ENCODE results near the gene SCN7A.

DNA sequence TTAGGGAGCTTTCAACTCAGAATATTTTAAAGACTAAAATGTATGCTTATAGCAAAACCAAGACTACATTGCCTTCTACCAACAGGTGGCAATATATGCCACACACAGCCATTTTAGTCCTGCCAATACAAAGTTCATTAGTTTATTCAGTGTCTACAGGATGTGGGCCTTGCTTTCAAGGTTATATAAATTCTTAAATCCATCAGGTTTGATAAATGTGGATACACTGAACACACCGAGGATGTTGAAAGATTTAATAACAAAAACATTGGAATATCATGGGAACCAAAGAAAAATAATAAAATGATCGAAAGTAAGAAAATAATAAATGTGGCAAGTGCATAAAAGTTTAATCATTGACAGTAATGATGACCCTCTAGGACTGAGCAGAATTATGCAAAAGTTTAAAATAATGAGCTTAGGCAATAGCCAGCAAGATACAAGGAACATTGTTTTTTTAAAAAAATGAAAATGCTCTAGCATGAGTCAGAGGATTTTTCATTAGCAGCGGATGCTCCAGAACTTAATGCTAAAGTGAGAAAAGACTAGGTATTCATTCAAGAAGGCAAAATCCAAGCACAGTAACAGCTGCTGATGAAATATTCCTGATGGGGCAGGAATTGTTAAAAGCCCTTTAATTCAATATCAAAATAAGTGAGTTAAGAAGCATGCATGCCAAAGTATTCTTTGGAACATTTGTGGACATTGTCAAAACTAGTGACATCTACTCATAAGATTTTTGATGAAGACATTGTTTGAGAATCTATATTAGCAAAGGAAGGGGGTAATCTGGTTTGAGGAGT is 132.5 kb downstream of the SCN7A start:
- TF ChIP-seq, protein P1, sequence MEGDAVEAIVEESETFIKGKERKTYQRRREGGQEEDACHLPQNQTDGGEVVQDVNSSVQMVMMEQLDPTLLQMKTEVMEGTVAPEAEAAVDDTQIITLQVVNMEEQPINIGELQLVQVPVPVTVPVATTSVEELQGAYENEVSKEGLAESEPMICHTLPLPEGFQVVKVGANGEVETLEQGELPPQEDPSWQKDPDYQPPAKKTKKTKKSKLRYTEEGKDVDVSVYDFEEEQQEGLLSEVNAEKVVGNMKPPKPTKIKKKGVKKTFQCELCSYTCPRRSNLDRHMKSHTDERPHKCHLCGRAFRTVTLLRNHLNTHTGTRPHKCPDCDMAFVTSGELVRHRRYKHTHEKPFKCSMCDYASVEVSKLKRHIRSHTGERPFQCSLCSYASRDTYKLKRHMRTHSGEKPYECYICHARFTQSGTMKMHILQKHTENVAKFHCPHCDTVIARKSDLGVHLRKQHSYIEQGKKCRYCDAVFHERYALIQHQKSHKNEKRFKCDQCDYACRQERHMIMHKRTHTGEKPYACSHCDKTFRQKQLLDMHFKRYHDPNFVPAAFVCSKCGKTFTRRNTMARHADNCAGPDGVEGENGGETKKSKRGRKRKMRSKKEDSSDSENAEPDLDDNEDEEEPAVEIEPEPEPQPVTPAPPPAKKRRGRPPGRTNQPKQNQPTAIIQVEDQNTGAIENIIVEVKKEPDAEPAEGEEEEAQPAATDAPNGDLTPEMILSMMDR (IDR thresholded peaks at IDR 0.05; ENCODE audit: low read depth, low read length), result peak; percentile 71
- no peak for TF ChIP-seq EZH2phosphoT487 (IDR thresholded peaks at IDR 0.05; ENCODE audit: low read depth)

Measured in OCI-LY3 (cell line).